ENCODE measurements around the gene XPO5.

DNA sequence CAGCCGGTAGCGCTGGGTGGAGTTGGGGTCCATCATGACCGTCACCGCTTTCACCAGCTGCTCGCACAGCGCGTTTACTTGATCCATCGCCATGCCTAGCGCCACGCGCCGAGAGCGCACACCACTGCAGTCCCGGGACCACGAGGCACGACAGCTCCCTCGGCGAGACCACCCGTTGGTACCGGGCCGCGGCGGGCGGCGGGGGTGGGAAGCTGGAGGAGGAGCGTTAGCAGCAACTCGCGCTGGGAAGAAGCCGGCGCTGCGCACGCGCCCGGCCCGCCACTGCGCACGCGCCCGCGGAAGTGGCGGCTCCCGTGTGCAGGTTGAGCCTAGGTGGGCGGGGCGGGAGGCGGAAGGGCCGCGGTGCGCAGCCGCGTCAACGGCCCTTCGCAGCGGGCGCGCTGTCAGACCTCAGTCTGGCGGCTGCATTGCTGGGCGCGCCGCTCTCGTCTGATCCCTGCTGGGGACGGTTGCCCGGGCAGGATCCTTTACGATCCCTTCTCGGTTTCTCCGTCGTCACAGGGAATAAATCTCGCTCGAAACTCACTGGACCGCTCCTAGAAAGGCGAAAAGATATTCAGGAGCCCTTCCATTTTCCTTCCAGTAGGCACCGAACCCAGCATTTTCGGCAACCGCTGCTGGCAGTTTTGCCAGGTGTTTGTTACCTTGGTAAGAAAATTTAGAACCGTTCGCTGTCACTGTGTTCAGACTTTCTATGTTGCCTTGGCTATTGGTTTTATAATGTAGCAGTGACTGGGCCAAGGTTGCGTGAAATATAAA, at the start of gene XPO5, which contains the start of gene POLH:
- TF ChIP-seq ZNF274 (IDR thresholded peaks at IDR 0.05; ENCODE audit: low read depth, low read length), result no peak
- TF ChIP-seq SUZ12 (IDR thresholded peaks at IDR 0.05; ENCODE audit: extremely low read depth, insufficient read depth, insufficient read length), result no peak
- TF ChIP-seq YY1 (IDR thresholded peaks at IDR 0.05; ENCODE audit: insufficient read depth, insufficient read length), result no peak
